ENCODE data around the gene MCFD2.
"Not testable (repeated sequence)": the region's sequence is repeated elsewhere in the genome, so short reads cannot be mapped to it uniquely, and the experiment has no call there.

DNA sequence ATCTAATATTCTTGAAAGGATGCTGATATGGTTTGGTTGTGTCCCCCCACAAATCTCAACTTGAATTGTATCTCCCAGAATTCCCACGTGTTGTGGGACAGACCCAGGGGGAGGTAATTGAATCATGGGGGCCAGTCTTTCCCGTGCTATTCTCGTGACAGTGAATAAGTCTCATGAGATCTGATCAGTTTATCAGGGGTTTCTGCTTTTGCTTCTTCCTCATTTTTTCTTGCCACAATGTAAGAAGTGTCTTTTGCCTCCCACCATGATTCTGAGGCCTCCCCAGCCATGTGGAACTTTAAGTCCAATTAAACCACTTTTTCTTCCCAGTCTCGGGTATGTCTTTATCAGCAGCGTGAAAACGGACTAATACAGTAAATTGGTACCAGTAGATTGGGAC, 12.6 kb downstream of the MCFD2 start:
- TF ChIP-seq POLR2A (IDR thresholded peaks at IDR 0.05; ENCODE audit: low read length); GATA1 (IDR thresholded peaks at IDR 0.05; ENCODE audit: low read depth, low read length): not testable (repeated sequence)
